GM12874 (cell line): Measurements from ENCODE around the gene ALG5.

Experiments
- CTCF ChIP-seq: IDR thresholded peaks from 2 replicates; pipeline ENCODE4 v1.5.1; 2011; ENCODE audit warnings: low read depth, mild to moderate bottlenecking, control low read depth, low read length, moderate library complexity; ENCODE audit not compliant: insufficient read depth

ALG5 gene

DNA sequence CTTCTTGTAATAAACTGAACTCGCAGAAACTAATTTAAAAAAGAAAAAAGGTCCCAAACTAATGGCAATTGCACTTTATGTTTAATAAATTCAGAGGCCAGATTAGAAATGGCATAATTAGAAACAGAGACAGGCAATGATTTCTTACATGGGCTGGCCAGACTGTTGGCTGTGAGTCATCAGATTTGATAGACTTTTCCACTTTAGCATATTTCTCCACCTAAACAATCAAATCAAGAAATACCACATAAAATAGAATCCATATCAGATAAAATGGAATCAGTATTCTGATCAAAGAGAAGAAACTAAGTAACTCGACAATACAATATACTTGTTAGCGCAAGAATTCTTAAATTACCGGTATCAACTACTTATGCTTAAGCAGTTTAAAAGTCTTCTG lies 30.5 kb upstream of the ALG5 start:
- no peak for TF ChIP-seq CTCF

- TF ChIP-seq CTCF, result no peak
Observed at GRCh38 chr13:37027639-37028038, 28.5 kb upstream of the ALG5 start.

DNA sequence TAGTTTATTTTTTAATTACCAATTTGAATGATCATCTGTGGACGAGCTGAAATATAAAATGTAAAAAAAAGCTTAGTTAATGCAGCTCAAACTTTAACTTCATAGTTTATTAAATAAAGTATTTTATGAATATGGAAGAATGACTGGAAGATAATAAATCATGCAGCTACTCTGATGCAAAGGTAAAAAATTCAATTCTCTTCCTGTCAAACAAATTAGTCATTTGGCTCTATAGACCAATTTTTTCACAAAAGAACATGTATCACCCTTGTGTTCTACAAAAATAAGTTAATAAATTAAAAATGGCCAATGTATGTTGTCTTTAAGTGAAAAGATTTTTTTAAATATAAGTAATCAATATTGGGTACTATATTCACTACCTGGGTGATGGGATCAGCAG lies 27.6 kb upstream of the ALG5 start:
- TF ChIP-seq CTCF, result no peak

- no peak for TF ChIP-seq CTCF
Observed at GRCh38 chr13:37023871-37024270, 24.7 kb upstream of the ALG5 start.

DNA sequence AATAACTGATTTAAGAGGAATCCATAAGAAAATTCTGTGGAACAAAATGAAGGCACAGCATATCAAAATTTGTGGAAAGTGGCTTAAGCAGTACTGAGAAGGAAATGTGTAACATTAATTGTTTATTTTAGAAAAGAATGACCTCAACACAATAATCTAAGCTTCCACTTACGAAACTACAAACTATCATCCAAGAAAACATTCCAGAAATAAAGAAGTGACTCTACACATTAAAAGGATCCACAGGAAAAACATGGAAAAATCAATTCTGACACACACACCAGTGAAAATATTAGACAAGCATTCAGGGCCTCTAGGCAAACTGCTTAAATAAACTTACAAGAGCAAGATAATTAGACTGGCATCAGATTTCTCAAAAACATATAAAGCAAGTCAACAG lies 15.5 kb upstream of the ALG5 start:
- TF ChIP-seq CTCF, result no peak

DNA sequence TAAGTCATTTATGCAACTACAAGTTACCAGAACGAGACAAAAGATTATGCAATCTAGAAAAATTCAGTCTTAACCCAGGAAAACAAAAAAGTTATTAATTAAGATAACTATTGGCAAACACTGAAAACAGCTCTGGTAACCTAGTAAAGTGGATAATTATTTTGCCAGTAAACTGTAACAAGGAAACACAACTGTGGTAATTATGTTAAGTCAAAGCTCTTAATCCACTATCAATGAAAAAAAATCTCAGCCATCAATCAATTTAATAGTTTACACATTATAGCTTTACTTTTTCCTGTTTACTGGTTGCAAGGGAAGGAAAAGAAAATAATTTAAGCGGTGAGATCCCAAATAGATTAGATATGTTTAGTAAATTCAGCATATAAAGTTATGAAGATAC lies 12.6 kb upstream of the ALG5 start:
- no peak for TF ChIP-seq CTCF

DNA sequence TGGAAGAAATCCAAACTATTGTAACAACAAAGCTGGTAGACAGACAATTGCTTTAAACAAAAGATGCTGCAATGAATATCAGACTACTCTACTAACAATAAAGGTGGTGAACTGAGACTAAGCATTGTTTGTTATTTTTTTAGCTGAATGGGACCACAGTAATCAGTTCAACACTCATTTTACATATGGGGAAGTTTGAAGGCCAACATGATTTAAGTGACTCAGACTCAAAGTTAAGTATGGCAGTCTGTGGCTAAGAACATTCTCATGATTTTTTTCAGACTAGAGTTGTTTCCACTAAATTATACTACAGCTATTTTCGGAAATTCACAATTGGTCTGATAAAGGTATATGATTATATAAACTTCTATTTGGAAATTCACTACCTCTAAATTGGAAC lies 11.9 kb upstream of the ALG5 start:
- no peak for TF ChIP-seq CTCF

DNA sequence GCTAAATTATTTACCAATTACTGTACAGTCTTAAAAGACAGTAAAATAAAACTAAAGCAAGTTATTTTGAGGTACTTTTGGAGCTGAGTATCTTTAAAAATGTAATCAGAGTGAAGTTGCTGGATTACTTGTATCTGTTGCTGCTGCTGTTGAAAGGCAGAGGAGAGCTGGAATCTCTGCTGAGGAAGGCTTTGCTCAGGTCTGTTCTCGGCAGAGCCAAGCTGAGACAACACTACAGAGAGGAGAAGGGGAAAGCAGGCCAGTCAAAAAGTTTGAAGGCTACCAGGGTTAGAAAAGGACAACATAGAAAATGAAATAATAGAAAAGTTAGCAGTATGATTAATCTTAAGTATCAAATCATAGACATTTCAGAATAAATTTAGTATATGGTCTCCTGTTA lies 11.3 kb upstream of the ALG5 start:
- TF ChIP-seq CTCF, result no peak
